Nephron progenitor cell (in vitro differentiated cells): Measurements from ENCODE around the gene NBPF4.
"Not testable (repeated sequence)": the region's sequence is repeated elsewhere in the genome, so short reads cannot be mapped to it uniquely, and the experiment has no call there.

Source experiments
- DNase-seq: peaks from one replicate; pipeline ENCODE4 v3.0.0; 2021
- H3K27ac Mint-ChIP-seq: 2 replicates; pipeline ENCODE4 v1.8.0; 2021; ENCODE audit warnings: mild to moderate bottlenecking, moderate library complexity, mixed read lengths
- H3K27me3 Mint-ChIP-seq: 2 replicates; pipeline ENCODE4 v1.8.0; 2021; ENCODE audit warnings: mild to moderate bottlenecking, low read depth, mixed read lengths; ENCODE audit not compliant: poor library complexity
- H3K36me3 Mint-ChIP-seq: 2 replicates; pipeline ENCODE4 v1.8.0; 2021; ENCODE audit warnings: low read depth, mixed read lengths
- H3K4me1 Mint-ChIP-seq: 2 replicates; pipeline ENCODE4 v1.8.0; 2021; ENCODE audit warnings: mixed read lengths
- H3K4me3 Mint-ChIP-seq: 2 replicates; pipeline ENCODE4 v1.8.0; 2021; ENCODE audit warnings: mild to moderate bottlenecking, moderate library complexity, mixed read lengths
- H3K9me3 Mint-ChIP-seq: 2 replicates; pipeline ENCODE4 v1.8.0; 2021; ENCODE audit warnings: mild to moderate bottlenecking, moderate library complexity, mixed read lengths

The NBPF4 gene

GRCh38 chr1:108243976-108244375 is at the start of gene NBPF4:
NBPF4 (minus strand) TSS chr1:108244076; CDS start chr1:108243761, 315 bp downstream.
- not testable (repeated sequence) for H3K4me3 Mint-ChIP-seq, DNase-seq, H3K9me3 Mint-ChIP-seq, H3K27ac Mint-ChIP-seq, H3K27me3 Mint-ChIP-seq, H3K36me3 Mint-ChIP-seq, H3K4me1 Mint-ChIP-seq

- not testable (repeated sequence) for DNase-seq, H3K27ac Mint-ChIP-seq, H3K27me3 Mint-ChIP-seq, H3K4me3 Mint-ChIP-seq, H3K4me1 Mint-ChIP-seq, H3K36me3 Mint-ChIP-seq, H3K9me3 Mint-ChIP-seq
These were observed 38.8 kb upstream of the NBPF4 start for GRCh38 chr1:108282528-108283257.

GRCh38 chr1:108272485-108273327 is 28.8 kb upstream of the NBPF4 start:
- not testable (repeated sequence) for H3K9me3 Mint-ChIP-seq, H3K27ac Mint-ChIP-seq, DNase-seq, H3K27me3 Mint-ChIP-seq, H3K4me3 Mint-ChIP-seq, H3K4me1 Mint-ChIP-seq, H3K36me3 Mint-ChIP-seq

GRCh38 chr1:108267097-108267496 is 23.2 kb upstream of the NBPF4 start:
- H3K27me3 Mint-ChIP-seq, H3K4me3 Mint-ChIP-seq, DNase-seq: not testable (repeated sequence)

GRCh38 chr1:108261967-108262366 is 18.1 kb upstream of the NBPF4 start:
- H3K36me3 Mint-ChIP-seq, H3K9me3 Mint-ChIP-seq, DNase-seq, H3K4me3 Mint-ChIP-seq, H3K27me3 Mint-ChIP-seq, H3K27ac Mint-ChIP-seq, H3K4me1 Mint-ChIP-seq: not testable (repeated sequence)

More at GRCh38 chr1:108267097-108267496, 23.2 kb upstream of the NBPF4 start:
- not testable (repeated sequence) for H3K9me3 Mint-ChIP-seq, H3K27ac Mint-ChIP-seq, H3K36me3 Mint-ChIP-seq, H3K4me1 Mint-ChIP-seq

- not testable (repeated sequence) for H3K36me3 Mint-ChIP-seq, DNase-seq, H3K27me3 Mint-ChIP-seq, H3K27ac Mint-ChIP-seq, H3K9me3 Mint-ChIP-seq, H3K4me1 Mint-ChIP-seq, H3K4me3 Mint-ChIP-seq
These were observed 17.6 kb upstream of the NBPF4 start for GRCh38 chr1:108261519-108261918.

GRCh38 chr1:108260578-108261259 is 16.8 kb upstream of the NBPF4 start:
- H3K9me3 Mint-ChIP-seq, H3K27me3 Mint-ChIP-seq, H3K4me1 Mint-ChIP-seq: not testable (repeated sequence)

GRCh38 chr1:108255426-108255825 is 11.6 kb upstream of the NBPF4 start:
- not testable (repeated sequence) for H3K36me3 Mint-ChIP-seq, H3K27me3 Mint-ChIP-seq, H3K9me3 Mint-ChIP-seq, H3K4me3 Mint-ChIP-seq, H3K4me1 Mint-ChIP-seq, DNase-seq, H3K27ac Mint-ChIP-seq

More at GRCh38 chr1:108260578-108261259, 16.8 kb upstream of the NBPF4 start:
- not testable (repeated sequence) for H3K27ac Mint-ChIP-seq, DNase-seq, H3K36me3 Mint-ChIP-seq, H3K4me3 Mint-ChIP-seq

GRCh38 chr1:108239426-108239825 is 4.5 kb downstream of the NBPF4 start:
- H3K36me3 Mint-ChIP-seq, H3K4me3 Mint-ChIP-seq, H3K9me3 Mint-ChIP-seq: not testable (repeated sequence)

GRCh38 chr1:108235308-108235707 is 8.6 kb downstream of the NBPF4 start:
- H3K4me1 Mint-ChIP-seq, DNase-seq, H3K9me3 Mint-ChIP-seq: not testable (repeated sequence)

More at GRCh38 chr1:108239426-108239825, 4.5 kb downstream of the NBPF4 start:
- not testable (repeated sequence) for H3K27ac Mint-ChIP-seq, H3K4me1 Mint-ChIP-seq, H3K27me3 Mint-ChIP-seq, DNase-seq

GRCh38 chr1:108232183-108232582 is 11.7 kb downstream of the NBPF4 start:
- not testable (repeated sequence) for H3K27me3 Mint-ChIP-seq, H3K4me3 Mint-ChIP-seq, DNase-seq

More at GRCh38 chr1:108235308-108235707, 8.6 kb downstream of the NBPF4 start:
- not testable (repeated sequence) for H3K36me3 Mint-ChIP-seq, H3K27ac Mint-ChIP-seq, H3K4me3 Mint-ChIP-seq, H3K27me3 Mint-ChIP-seq

GRCh38 chr1:108229976-108230375 is 13.9 kb downstream of the NBPF4 start:
- not testable (repeated sequence) for DNase-seq, H3K4me3 Mint-ChIP-seq, H3K27me3 Mint-ChIP-seq, H3K9me3 Mint-ChIP-seq, H3K4me1 Mint-ChIP-seq, H3K36me3 Mint-ChIP-seq, H3K27ac Mint-ChIP-seq

More at GRCh38 chr1:108232183-108232582, 11.7 kb downstream of the NBPF4 start:
- not testable (repeated sequence) for H3K27ac Mint-ChIP-seq, H3K4me1 Mint-ChIP-seq, H3K9me3 Mint-ChIP-seq, H3K36me3 Mint-ChIP-seq

GRCh38 chr1:108227772-108228171 is 16.1 kb downstream of the NBPF4 start:
- H3K27ac Mint-ChIP-seq, H3K27me3 Mint-ChIP-seq, H3K36me3 Mint-ChIP-seq, H3K4me1 Mint-ChIP-seq, DNase-seq, H3K9me3 Mint-ChIP-seq, H3K4me3 Mint-ChIP-seq: not testable (repeated sequence)

- H3K36me3 Mint-ChIP-seq, H3K4me1 Mint-ChIP-seq, H3K4me3 Mint-ChIP-seq, DNase-seq, H3K9me3 Mint-ChIP-seq, H3K27ac Mint-ChIP-seq, H3K27me3 Mint-ChIP-seq: not testable (repeated sequence)
These were observed 17.0 kb downstream of the NBPF4 start for GRCh38 chr1:108226855-108227254.
